GM21360 (cell line): ENCODE data around the gene CAMSAP1.

Source experiments
- ATAC-seq: cut with Tn5 transposase; IDR thresholded peaks from one replicate; pipeline ENCODE4 v1.9.1; 2021; ENCODE audit warnings: mild to moderate bottlenecking, moderate library complexity; ENCODE audit not compliant: unreplicated experiment

CAMSAP1 gene

GRCh38 chr9:135794361-135794885 is 112.9 kb downstream of the CAMSAP1 start:
- no peak for ATAC-seq

GRCh38 chr9:135794057-135794335 is 113.3 kb downstream of the CAMSAP1 start:
- no peak for ATAC-seq

- no peak for ATAC-seq
These were observed 113.9 kb downstream of the CAMSAP1 start for GRCh38 chr9:135793221-135794056.

- ATAC-seq, result no peak
These were observed 114.8 kb downstream of the CAMSAP1 start for GRCh38 chr9:135792268-135793128.

GRCh38 chr9:135791431-135792267 is 115.7 kb downstream of the CAMSAP1 start:
- ATAC-seq, result no peak

- no peak for ATAC-seq
These were observed 116.5 kb downstream of the CAMSAP1 start for GRCh38 chr9:135790850-135791249.

- ATAC-seq, result no peak
These were observed 117.0 kb downstream of the CAMSAP1 start for GRCh38 chr9:135790356-135790755.

- no peak for ATAC-seq
These were observed 117.5 kb downstream of the CAMSAP1 start for GRCh38 chr9:135789838-135790291.

- no peak for ATAC-seq
These were observed 118.6 kb downstream of the CAMSAP1 start for GRCh38 chr9:135788576-135789300.

- no peak for ATAC-seq
These were observed 119.4 kb downstream of the CAMSAP1 start for GRCh38 chr9:135787776-135788575.

GRCh38 chr9:135787317-135787716 is 120.0 kb downstream of the CAMSAP1 start:
- no peak for ATAC-seq

- ATAC-seq, result no peak
These were observed 121.1 kb downstream of the CAMSAP1 start for GRCh38 chr9:135786146-135786690.

GRCh38 chr9:135785013-135785575 is 122.3 kb downstream of the CAMSAP1 start:
- ATAC-seq, result no peak

GRCh38 chr9:135783540-135784245 is 123.7 kb downstream of the CAMSAP1 start:
- ATAC-seq, result no peak

- no peak for ATAC-seq
These were observed 124.4 kb downstream of the CAMSAP1 start for GRCh38 chr9:135782946-135783345.

- ATAC-seq, result no peak
These were observed 126.7 kb downstream of the CAMSAP1 start for GRCh38 chr9:135780626-135781025.

GRCh38 chr9:135780086-135780485 is 127.3 kb downstream of the CAMSAP1 start:
- no peak for ATAC-seq

GRCh38 chr9:135779571-135779970 is 127.8 kb downstream of the CAMSAP1 start:
- no peak for ATAC-seq
